Measurements from ENCODE around the gene DMAC2. TPM values are rescaled to one million over a fixed set of nuclear protein-coding genes. Genes with fewer than 3 reads are reported as not detected.
"Not testable (repeated sequence)": the region's sequence is repeated elsewhere in the genome, so short reads cannot be mapped to it uniquely, and the experiment has no call there.

DMAC2 gene
- total and polyA plus RNA-seq, 2 donors (not counting 3 experiments of a cell fraction or from before 2014, with no cell fraction given) = 65.4 to 137 TPM

GRCh38 chr19:41384351-41384750 is 55.4 kb downstream of the DMAC2 start:
- peaks cover 3 to 5% of the 10 kb centered on the region in 2 experiments for H3K36me3 ChIP-seq (ENCODE audit: control insufficient read depth in 2 of 2, extremely low read depth in 1 of 2, insufficient read depth in 2 of 2, low read length in 2 of 2)
- no peak overlapping the region for H3K4me3 ChIP-seq (replicated peaks in 1 of 3; ENCODE audit: insufficient read depth in 1 of 3, low read depth in 1 of 3, low read length in 3 of 3)
- H3K9me3 ChIP-seq (replicated peaks; ENCODE audit: control insufficient read depth, insufficient read depth, low read length) = no peaks in the 10 kb centered on the region
- no peak overlapping the region for H2AFZ ChIP-seq (ENCODE audit: low read depth, low read length)
- dilution Hi-C loops (cut with MboI; ENCODE audit: extremely low pct_ligation_motif_present, low sequenced_read_pairs) = no loop called here
- H4K20me1 ChIP-seq (replicated peaks; ENCODE audit: control insufficient read depth, extremely low read depth, insufficient read depth, low read length) = no peaks in the 10 kb centered on the region
- DNase-seq (ENCODE audit: low read depth, low spot score) (no peak), FAIRE-seq (no peak)
- no peaks in the 10 kb centered on the region for H3K79me2 ChIP-seq (ENCODE audit: control insufficient read depth, insufficient read depth, low read length)
- H3K9ac ChIP-seq (replicated peaks; ENCODE audit: extremely low read depth, insufficient read depth, low read length) = no peak overlapping the region
- intact Hi-C loops (cut with micrococcal nuclease) = no loop called here
- ChIA-PET POLR2A (no interaction called here), CTCF (interaction anchor here (1.5 kb wide), 1 partner anchor 62 kb away, joined by 3 read pairs; no protein-coding TSS in a partner anchor)
- no peaks in the 10 kb centered on the region for H3K4me1 ChIP-seq (ENCODE audit: control insufficient read depth, extremely low read depth, insufficient read depth, low read length)
- H3K27me3 ChIP-seq (ENCODE audit: control insufficient read depth in 2 of 2, insufficient read depth in 2 of 2, low read length in 2 of 2) = no peaks in the 10 kb centered on the region
- H3K4me2 ChIP-seq (ENCODE audit: insufficient read depth, low read length) = no peak overlapping the region
- BruUV-seq (replicated peaks) = no TSS peak
- H3K9me1 ChIP-seq (replicated peaks; ENCODE audit: control insufficient read depth, extremely low read depth, insufficient read depth, low read length) = no peaks in the 10 kb centered on the region
- H3K27ac ChIP-seq (ENCODE audit: insufficient read depth, low read depth, low read length) = no peak overlapping the region
- TF ChIP-seq POLR2AphosphoS5 (IDR thresholded peaks at IDR 0.05; ENCODE audit: insufficient read depth, low read depth, low read length) = no peak
- TF ChIP-seq, protein P1, sequence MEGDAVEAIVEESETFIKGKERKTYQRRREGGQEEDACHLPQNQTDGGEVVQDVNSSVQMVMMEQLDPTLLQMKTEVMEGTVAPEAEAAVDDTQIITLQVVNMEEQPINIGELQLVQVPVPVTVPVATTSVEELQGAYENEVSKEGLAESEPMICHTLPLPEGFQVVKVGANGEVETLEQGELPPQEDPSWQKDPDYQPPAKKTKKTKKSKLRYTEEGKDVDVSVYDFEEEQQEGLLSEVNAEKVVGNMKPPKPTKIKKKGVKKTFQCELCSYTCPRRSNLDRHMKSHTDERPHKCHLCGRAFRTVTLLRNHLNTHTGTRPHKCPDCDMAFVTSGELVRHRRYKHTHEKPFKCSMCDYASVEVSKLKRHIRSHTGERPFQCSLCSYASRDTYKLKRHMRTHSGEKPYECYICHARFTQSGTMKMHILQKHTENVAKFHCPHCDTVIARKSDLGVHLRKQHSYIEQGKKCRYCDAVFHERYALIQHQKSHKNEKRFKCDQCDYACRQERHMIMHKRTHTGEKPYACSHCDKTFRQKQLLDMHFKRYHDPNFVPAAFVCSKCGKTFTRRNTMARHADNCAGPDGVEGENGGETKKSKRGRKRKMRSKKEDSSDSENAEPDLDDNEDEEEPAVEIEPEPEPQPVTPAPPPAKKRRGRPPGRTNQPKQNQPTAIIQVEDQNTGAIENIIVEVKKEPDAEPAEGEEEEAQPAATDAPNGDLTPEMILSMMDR (IDR thresholded peaks at IDR 0.05; ENCODE audit: extremely low read depth in 1 of 2, insufficient read depth in 1 of 2, low read depth in 1 of 2, low read length in 2 of 2) = no peak
- no peak for TF ChIP-seq MYC (IDR thresholded peaks at IDR 0.05; ENCODE audit: low read depth, low read length)
- TF ChIP-seq EZH2 (IDR thresholded peaks at IDR 0.05; ENCODE audit: borderline replicate concordance, low read depth, low read length, severe bottlenecking) = no peak
- no peak for TF ChIP-seq GATA2 (IDR thresholded peaks at IDR 0.05; ENCODE audit: insufficient read depth, insufficient read length, low read depth, low read length)
- TF ChIP-seq FOS (IDR thresholded peaks at IDR 0.05; ENCODE audit: borderline replicate concordance, insufficient read depth, low read length) = no peak
- no peak for TF ChIP-seq JUN (IDR thresholded peaks at IDR 0.05; ENCODE audit: borderline replicate concordance, insufficient read depth, insufficient read length, low read depth)

- H4K20me1 ChIP-seq (replicated peaks; ENCODE audit: control insufficient read depth, extremely low read depth, insufficient read depth, low read length); H3K79me2 ChIP-seq (ENCODE audit: control insufficient read depth, insufficient read depth, low read length); H3K4me3 ChIP-seq (replicated peaks in 1 of 3; ENCODE audit: insufficient read depth in 1 of 3, low read depth in 1 of 3, low read length in 3 of 3); DNase-seq (ENCODE audit: low read depth, low spot score); H3K36me3 ChIP-seq (ENCODE audit: control insufficient read depth in 2 of 2, extremely low read depth in 1 of 2, insufficient read depth in 2 of 2, low read length in 2 of 2); BruUV-seq (replicated peaks); H3K27me3 ChIP-seq (ENCODE audit: control insufficient read depth in 2 of 2, insufficient read depth in 2 of 2, low read length in 2 of 2); H3K9me3 ChIP-seq (replicated peaks; ENCODE audit: control insufficient read depth, insufficient read depth, low read length); H2AFZ ChIP-seq (ENCODE audit: low read depth, low read length); dilution Hi-C loops (cut with MboI; ENCODE audit: extremely low pct_ligation_motif_present, low sequenced_read_pairs); H3K4me1 ChIP-seq (ENCODE audit: control insufficient read depth, extremely low read depth, insufficient read depth, low read length); H3K27ac ChIP-seq (ENCODE audit: insufficient read depth, low read depth, low read length); H3K4me2 ChIP-seq (ENCODE audit: insufficient read depth, low read length); H3K9ac ChIP-seq (replicated peaks; ENCODE audit: extremely low read depth, insufficient read depth, low read length); H3K9me1 ChIP-seq (replicated peaks; ENCODE audit: control insufficient read depth, extremely low read depth, insufficient read depth, low read length); FAIRE-seq; intact Hi-C loops (cut with micrococcal nuclease): not testable (repeated sequence)
- POLR2A ChIA-PET = interaction anchor here (0.6 kb wide), 1 partner anchor 17 kb away, joined by 4 read pairs; no protein-coding TSS in a partner anchor
- CTCF ChIA-PET = interaction anchor here (0.9 kb wide), 1 partner anchor 25 kb away, joined by 3 read pairs; no protein-coding TSS in a partner anchor
Observed at GRCh38 chr19:41381536-41381935, 58.2 kb downstream of the DMAC2 start.

Measured in endothelial cell of umbilical vein (primary cell).